ENCODE data around the gene SCN4B.

SCN4B gene

DNA sequence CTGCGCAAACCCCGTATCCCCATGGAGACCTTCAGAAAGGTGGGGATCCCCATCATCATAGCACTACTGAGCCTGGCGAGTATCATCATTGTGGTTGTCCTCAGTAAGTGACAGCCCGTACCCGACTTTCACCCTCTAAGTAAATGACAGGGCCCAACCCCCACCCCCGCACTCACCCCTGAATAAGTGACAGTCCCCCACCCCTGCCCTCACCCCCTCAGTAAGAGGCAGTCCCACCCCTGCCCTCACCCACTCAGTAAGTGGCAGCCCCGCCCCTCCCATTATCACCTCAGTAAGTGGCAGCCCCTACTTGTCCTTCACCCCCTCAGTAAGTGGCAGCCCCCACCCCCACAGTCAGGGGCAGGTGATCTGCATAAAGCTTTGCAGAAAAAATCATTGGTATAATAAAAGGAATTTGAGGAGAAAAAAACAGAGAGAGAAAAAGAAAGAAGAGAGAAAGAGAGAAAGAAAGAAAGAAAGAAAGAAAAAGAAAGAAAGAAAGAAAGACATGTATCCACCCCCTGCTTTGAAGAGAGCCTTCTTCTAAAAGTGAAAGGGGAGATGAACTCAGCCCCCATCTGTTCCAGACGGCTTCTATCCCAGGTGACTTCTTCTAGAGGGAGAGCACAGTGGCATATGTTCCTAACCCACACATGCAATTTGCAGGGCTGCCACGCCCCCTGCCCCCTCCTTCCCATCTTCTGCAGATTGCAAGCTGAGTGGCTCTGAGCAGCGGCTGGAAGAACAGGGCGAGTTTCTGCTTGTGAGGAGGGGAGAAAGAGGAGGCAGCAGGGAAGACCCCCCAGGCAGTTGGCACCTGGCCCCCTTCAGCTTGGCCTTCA, 53.4 kb downstream of the SCN4B start:
- Histone ChIP-seq H3K27me3 (ENCODE audit: control insufficient read depth, insufficient read depth, low read length) (no peaks in the 10 kb centered on the region), H3K4me3 (ENCODE audit: low read length) (no peak overlapping the region), H3K4me1 (ENCODE audit: control insufficient read depth, insufficient read depth, low read length) (no peaks in the 10 kb centered on the region), H3K36me3 (ENCODE audit: control insufficient read depth, insufficient read depth, low read length) (no peaks in the 10 kb centered on the region), H3K9ac (ENCODE audit: low read length) (no peak overlapping the region), H3K27ac (ENCODE audit: low read depth, low read length) (no peak overlapping the region)

DNA sequence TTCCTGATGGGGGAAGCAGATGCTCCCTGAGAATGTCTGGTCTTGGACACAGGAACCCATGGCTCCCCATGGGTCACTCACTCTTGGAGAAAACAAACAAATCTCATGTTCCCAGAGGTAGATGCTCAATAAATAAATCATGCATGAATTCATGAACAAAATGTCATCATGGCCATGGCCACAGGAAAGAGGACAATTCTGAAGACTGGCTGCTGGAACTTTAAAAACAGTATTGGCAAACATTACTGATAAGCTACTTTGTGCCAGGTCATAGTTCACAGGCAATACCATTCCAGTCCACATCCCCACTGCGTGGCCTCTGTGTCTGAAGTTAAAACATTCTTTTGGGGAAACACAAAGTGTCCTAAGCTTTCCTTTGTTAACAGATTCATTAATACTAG, 56.7 kb downstream of the SCN4B start:
- H3K27ac ChIP-seq (ENCODE audit: low read depth, low read length) = no peak overlapping the region
- no peak overlapping the region for H3K9ac ChIP-seq (ENCODE audit: low read length)
- H3K36me3 ChIP-seq (ENCODE audit: control insufficient read depth, insufficient read depth, low read length) = no peaks in the 10 kb centered on the region
- no peaks in the 10 kb centered on the region for H3K4me1 ChIP-seq (ENCODE audit: control insufficient read depth, insufficient read depth, low read length)
- no peaks in the 10 kb centered on the region for H3K27me3 ChIP-seq (ENCODE audit: control insufficient read depth, insufficient read depth, low read length)
- H3K4me3 ChIP-seq (ENCODE audit: low read length) = no peak overlapping the region

DNA sequence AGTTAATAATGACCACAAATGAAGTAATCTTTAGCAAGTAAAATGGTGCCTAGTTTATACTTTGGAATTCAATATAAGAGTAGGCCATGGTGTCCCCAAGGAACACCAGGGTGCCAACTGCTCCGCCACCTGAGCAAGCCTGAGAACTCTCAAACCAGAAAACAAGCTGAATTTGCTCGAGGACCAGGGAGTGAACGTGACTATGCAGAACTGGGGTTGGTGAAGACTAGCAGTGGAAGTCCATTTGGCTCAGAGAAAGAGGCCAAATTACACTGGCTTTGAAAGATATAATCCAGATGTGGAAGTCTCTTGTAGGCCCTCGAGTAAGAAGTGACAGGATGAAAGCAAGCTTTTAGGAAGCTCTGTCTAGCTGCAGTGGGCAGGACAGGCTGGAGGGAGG, 57.1 kb downstream of the SCN4B start:
- Histone ChIP-seq H3K36me3 (ENCODE audit: control insufficient read depth, insufficient read depth, low read length) (no peaks in the 10 kb centered on the region), H3K9ac (ENCODE audit: low read length) (no peak overlapping the region), H3K27ac (ENCODE audit: low read depth, low read length) (no peak overlapping the region), H3K4me3 (ENCODE audit: low read length) (no peak overlapping the region), H3K4me1 (ENCODE audit: control insufficient read depth, insufficient read depth, low read length) (no peaks in the 10 kb centered on the region), H3K27me3 (ENCODE audit: control insufficient read depth, insufficient read depth, low read length) (no peaks in the 10 kb centered on the region)

DNA sequence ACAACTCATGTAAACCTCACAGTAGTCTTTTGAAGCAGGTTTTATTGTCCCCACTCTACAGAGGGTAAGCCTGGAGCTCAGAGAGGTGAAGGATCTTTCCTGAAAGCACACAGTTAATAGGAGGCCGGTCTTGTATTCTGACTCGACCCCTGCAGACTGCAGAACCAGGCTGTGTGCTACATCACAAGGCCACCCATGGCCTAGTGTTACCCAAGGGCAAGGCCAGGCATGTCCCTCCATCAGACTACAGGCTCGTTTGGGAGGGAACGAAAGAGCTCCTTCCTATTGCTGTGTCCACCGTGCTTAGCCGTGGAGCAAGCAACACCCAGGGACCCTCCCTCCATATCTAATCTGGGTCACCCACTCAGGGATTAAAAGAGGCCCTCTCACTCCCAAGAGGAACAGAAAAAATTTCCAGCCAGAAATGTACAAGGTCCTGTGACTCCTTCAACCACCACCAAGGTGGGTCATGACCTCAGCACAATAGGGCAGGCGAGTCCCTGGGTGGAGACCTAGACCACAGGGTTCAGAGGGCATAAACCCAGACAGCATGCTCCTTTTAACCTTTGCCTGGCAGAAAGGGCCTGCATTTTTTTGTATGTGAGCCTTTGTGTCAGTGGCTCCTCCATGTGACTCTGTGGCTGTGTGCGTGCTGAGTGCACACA, 59.6 kb downstream of the SCN4B start:
- no peak overlapping the region for H3K4me3 ChIP-seq (ENCODE audit: low read length)

DNA sequence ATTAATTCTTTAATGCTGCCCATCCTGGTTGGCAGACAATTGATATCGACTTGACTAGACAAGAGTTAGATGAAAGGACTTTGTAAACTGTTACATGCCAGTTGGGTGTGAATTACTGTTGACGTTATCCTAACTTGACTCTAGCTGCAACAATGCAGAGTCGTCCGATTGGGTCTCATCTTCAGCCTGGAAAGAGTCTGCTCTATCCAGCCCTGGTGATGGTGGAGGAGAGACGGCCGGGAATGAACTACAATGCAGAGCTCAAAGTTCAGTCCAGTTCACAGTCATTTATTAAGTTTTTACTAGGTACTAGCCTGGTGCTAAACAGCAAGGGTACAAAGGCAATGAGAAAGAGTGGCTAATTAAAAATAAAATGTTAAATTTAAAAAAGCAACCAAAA, 60.9 kb downstream of the SCN4B start:
- Histone ChIP-seq H3K27me3 (ENCODE audit: control insufficient read depth, insufficient read depth, low read length) (no peaks in the 10 kb centered on the region), H3K27ac (ENCODE audit: low read depth, low read length) (no peak overlapping the region), H3K4me1 (ENCODE audit: control insufficient read depth, insufficient read depth, low read length) (no peaks in the 10 kb centered on the region), H3K36me3 (ENCODE audit: control insufficient read depth, insufficient read depth, low read length) (no peaks in the 10 kb centered on the region), H3K9ac (ENCODE audit: low read length) (no peak overlapping the region), H3K4me3 (ENCODE audit: low read length) (no peak overlapping the region)

More for the DNA sequence above, 59.6 kb downstream of the SCN4B start:
- Histone ChIP-seq H3K27ac (ENCODE audit: low read depth, low read length) (no peak overlapping the region), H3K4me1 (ENCODE audit: control insufficient read depth, insufficient read depth, low read length) (no peaks in the 10 kb centered on the region), H3K36me3 (ENCODE audit: control insufficient read depth, insufficient read depth, low read length) (no peaks in the 10 kb centered on the region), H3K9ac (ENCODE audit: low read length) (no peak overlapping the region), H3K27me3 (ENCODE audit: control insufficient read depth, insufficient read depth, low read length) (no peaks in the 10 kb centered on the region)

DNA sequence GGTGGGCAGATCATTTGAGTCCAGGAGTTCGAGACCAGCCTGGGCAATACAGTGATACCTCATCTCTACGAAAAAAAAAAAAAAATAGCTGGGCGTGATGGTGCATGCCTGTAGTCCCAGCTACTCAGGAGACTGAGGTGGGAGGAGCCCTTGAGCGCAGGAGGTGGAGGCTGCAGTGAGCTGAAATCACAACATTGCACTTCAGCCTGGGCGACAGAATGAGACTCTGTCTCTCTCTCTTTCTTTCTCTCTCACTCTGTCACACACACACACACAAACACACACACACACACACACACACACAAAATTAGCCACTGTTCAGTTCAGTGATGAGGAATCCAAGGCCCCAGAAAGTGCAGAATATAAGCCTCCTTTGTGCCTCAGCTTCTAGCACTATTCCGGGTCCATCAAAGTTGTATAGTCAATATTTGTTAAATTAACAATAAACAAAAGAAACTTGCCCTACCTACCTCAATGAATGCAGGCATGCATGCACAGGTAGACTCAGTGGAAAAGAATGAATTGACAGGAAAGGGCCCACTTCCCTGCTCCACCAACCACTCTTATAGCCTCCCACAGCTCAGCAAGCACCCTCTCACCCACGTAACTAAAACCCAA, 62.0 kb downstream of the SCN4B start:
- H3K4me1 ChIP-seq (ENCODE audit: control insufficient read depth, insufficient read depth, low read length) = no peaks in the 10 kb centered on the region
- H3K27me3 ChIP-seq (ENCODE audit: control insufficient read depth, insufficient read depth, low read length) = no peaks in the 10 kb centered on the region
- no peak overlapping the region for H3K9ac ChIP-seq (ENCODE audit: low read length)
- no peak overlapping the region for H3K4me3 ChIP-seq (ENCODE audit: low read length)
- no peaks in the 10 kb centered on the region for H3K36me3 ChIP-seq (ENCODE audit: control insufficient read depth, insufficient read depth, low read length)
- no peak overlapping the region for H3K27ac ChIP-seq (ENCODE audit: low read depth, low read length)

DNA sequence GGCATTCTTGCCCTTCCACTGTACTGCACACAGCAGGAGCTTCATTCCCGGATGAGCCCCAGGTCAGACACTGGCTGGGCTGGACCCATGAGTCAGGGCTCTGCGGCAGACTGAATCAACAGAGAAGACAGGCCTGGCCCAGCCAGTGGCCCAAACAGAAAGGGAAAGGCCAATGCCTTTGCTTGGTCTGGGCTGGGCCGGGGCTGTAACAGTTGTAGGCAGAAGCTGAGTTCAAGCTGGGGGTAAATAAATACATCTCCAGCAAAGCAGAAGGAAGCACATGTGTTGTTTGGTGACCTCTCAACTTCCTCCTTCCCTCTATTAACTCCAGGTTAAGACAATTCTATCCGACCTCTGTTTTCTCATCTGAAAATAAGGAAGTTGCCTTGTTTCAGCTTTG, 64.1 kb downstream of the SCN4B start:
- Histone ChIP-seq H3K9ac (ENCODE audit: low read length) (no peak overlapping the region), H3K27me3 (ENCODE audit: control insufficient read depth, insufficient read depth, low read length) (no peaks in the 10 kb centered on the region), H3K36me3 (ENCODE audit: control insufficient read depth, insufficient read depth, low read length) (no peaks in the 10 kb centered on the region), H3K4me1 (ENCODE audit: control insufficient read depth, insufficient read depth, low read length) (peaks cover 3% of the 10 kb centered on the region), H3K4me3 (ENCODE audit: low read length) (no peak overlapping the region), H3K27ac (ENCODE audit: low read depth, low read length) (no peak overlapping the region)

DNA sequence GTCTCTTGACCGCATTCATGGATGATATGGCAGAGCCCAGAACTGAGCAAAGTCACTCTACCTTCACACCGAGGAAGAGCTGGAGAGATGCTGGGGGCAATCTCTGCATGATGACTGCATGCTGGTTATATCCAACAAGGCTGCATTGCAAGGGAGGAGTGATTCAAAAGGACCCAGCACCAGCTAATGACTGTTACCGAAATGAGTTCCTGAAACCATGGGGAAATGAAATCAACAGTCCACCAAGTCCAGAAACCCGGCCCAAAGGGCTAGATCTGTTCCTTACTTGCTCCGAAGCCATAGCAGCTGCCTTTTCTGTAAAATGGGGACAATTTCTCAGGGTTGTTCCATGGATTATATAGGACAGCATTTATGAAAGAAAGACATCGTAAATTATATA, 64.7 kb downstream of the SCN4B start:
- no peak overlapping the region for H3K4me3 ChIP-seq (ENCODE audit: low read length)
- H3K4me1 ChIP-seq (ENCODE audit: control insufficient read depth, insufficient read depth, low read length) = peaks cover 3% of the 10 kb centered on the region
- H3K9ac ChIP-seq (ENCODE audit: low read length) = no peak overlapping the region
- H3K27ac ChIP-seq (ENCODE audit: low read depth, low read length) = no peak overlapping the region
- no peaks in the 10 kb centered on the region for H3K36me3 ChIP-seq (ENCODE audit: control insufficient read depth, insufficient read depth, low read length)
- no peaks in the 10 kb centered on the region for H3K27me3 ChIP-seq (ENCODE audit: control insufficient read depth, insufficient read depth, low read length)

DNA sequence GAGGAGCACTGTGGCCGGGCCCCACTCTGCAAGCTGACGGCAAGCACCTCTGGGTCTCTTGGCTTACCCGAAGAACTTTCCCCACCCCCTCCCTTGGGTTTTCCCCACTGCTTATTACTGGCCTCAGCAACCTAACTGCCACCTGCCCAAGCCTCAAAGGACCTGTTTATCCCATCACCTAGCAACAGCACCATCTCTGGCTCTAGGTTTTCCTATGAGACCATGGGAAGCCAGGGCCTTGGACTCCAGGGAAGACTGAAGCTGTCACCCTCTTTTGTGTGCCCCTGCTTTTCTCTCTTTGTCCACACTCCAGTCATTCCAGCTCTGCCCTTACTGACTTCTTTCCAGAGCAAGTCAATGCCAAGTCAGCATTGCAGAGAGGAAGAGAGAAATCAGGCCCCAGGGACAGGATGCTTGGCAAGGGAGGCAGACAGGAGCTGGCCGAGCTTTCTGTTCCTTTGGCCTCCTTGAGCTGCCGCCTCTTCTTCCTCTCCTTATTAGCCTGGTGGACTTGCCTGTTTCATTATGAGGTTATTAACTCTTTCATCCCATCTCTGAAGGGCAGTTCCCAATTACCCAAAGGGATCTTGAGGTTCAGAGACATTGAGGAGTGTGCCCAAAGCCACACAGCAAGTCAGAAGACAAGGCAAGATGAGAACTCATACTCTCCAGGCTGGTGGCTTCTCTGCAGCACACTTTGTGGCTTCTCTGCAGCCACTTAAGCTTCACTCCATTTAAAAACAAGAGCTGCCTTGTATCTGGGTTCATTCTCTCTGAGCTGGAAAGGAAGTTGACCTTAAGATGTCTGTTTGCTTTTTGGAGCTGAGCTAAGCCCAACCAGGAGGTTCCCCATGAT, 65.5 kb downstream of the SCN4B start, which contains the start of gene SMIM35:
TSS of gene SMIM35 (minus strand) at position 51 of the 856 bp plus-strand sequence. CDS start 206 bp downstream, outside the sequence.
- Histone ChIP-seq H3K27ac (ENCODE audit: low read depth, low read length) (no peak within 1 kb of the TSS), H3K4me3 (ENCODE audit: low read length) (no peak within 1 kb of the TSS), H3K4me1 (ENCODE audit: control insufficient read depth, insufficient read depth, low read length) (peaks cover 3% of the 10 kb centered on the region), H3K9ac (ENCODE audit: low read length) (no peak within 1 kb of the TSS), H3K27me3 (ENCODE audit: control insufficient read depth, insufficient read depth, low read length) (no peaks in the 10 kb centered on the region), H3K36me3 (ENCODE audit: control insufficient read depth, insufficient read depth, low read length) (no peaks in the 10 kb centered on the region)

DNA sequence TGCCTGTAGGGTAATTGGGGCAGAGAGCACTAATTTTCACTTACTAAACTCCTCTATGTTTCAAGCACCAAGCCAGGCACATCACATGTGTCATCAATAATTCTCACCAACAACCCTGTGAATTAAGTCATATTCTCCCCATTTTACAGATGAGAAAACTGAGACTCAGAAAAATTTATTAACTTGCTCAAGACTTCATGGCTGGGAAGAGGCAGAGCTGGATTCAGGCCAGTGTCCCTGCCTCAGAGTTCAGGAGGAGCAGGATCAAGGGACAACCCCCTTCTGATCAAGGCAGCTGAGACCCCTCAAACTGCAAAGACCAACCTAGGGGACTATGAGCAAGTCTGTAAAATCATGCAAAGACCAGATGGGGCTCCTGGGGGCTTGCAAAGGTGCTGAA, 68.0 kb downstream of the SCN4B start:
- no peak overlapping the region for H3K9ac ChIP-seq (ENCODE audit: low read length)

DNA sequence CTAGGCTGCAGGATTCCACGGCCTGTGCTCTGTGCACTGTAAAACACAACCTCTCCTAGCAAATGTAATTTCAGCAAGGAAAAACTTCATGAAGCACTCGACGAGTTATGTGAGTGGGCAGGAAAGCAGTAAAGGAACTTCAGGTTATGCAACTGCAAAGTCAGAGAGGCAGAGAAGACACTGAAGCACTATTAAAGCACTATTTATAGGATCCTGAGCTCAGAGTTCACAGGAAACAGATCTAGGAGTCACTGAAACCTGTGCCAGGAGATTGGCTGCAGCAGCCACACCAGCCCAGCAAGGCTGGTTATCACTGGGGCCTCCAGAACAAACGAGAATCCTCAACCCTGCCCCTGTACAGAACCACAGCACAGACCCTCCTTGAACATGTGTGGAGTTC, 68.4 kb downstream of the SCN4B start:
- Histone ChIP-seq H3K36me3 (ENCODE audit: control insufficient read depth, insufficient read depth, low read length) (no peaks in the 10 kb centered on the region), H3K4me1 (ENCODE audit: control insufficient read depth, insufficient read depth, low read length) (peaks cover 3% of the 10 kb centered on the region), H3K27me3 (ENCODE audit: control insufficient read depth, insufficient read depth, low read length) (no peaks in the 10 kb centered on the region), H3K4me3 (ENCODE audit: low read length) (no peak overlapping the region), H3K9ac (ENCODE audit: low read length) (no peak overlapping the region), H3K27ac (ENCODE audit: low read depth, low read length) (no peak overlapping the region)

More for the DNA sequence above, 68.0 kb downstream of the SCN4B start:
- Histone ChIP-seq H3K4me1 (ENCODE audit: control insufficient read depth, insufficient read depth, low read length) (peaks cover 3% of the 10 kb centered on the region), H3K27ac (ENCODE audit: low read depth, low read length) (no peak overlapping the region), H3K27me3 (ENCODE audit: control insufficient read depth, insufficient read depth, low read length) (no peaks in the 10 kb centered on the region), H3K4me3 (ENCODE audit: low read length) (no peak overlapping the region), H3K36me3 (ENCODE audit: control insufficient read depth, insufficient read depth, low read length) (no peaks in the 10 kb centered on the region)
